Testis (tissue), 2 donors: Measurements from ENCODE around the gene LST1.

Experiments
- POLR2A ChIP-seq: fragments of 450-650 bp; IDR thresholded peaks from one replicate; pipeline ENCODE4 v1.6.1; 2017; ENCODE audit warnings: antibody characterized with exemption, mild to moderate bottlenecking, moderate library complexity
- TF ChIP-seq, protein P1 (sequence below), 3 experiments: fragments of 450-650 bp in 2 of 3; fragments of 200-600 bp in 1 of 3; sonication (generic) in 1 of 3; IDR thresholded peaks; one replicate each; pipeline ENCODE4 v1.5.1; 2016 to 2019; ENCODE audit warnings: antibody characterized with exemption in 3 of 3, mild to moderate bottlenecking in 2 of 3, moderate library complexity in 1 of 3

DNA sequence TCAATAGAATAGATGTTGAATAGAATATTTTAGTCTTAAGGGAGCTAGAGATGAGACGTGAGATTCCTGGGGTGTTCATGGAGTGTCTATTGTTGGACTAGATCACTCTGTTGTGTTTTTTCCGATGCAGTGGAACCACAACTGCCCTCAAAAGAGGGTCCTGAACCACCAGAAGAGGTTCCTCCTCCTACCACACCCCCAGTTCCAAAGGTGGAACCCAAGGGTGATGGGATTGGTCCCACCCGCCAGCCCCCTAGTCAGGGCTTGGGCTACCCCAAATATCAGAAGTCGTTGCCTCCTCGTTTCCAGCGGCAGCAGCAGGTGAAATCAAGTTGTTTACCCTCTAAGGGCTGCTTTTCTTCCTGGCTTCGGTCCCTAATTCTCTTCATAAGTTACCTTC, 42.9 kb downstream of the LST1 start:
- TF ChIP-seq POLR2A, result no peak
- TF ChIP-seq, protein P1, sequence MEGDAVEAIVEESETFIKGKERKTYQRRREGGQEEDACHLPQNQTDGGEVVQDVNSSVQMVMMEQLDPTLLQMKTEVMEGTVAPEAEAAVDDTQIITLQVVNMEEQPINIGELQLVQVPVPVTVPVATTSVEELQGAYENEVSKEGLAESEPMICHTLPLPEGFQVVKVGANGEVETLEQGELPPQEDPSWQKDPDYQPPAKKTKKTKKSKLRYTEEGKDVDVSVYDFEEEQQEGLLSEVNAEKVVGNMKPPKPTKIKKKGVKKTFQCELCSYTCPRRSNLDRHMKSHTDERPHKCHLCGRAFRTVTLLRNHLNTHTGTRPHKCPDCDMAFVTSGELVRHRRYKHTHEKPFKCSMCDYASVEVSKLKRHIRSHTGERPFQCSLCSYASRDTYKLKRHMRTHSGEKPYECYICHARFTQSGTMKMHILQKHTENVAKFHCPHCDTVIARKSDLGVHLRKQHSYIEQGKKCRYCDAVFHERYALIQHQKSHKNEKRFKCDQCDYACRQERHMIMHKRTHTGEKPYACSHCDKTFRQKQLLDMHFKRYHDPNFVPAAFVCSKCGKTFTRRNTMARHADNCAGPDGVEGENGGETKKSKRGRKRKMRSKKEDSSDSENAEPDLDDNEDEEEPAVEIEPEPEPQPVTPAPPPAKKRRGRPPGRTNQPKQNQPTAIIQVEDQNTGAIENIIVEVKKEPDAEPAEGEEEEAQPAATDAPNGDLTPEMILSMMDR (IDR thresholded peaks at IDR 0.05), result no peak
